Sigmoid colon (tissue), 7 donors: Measurements from ENCODE around the gene IGFBP2. TPM values are rescaled to one million over a fixed set of nuclear protein-coding genes. Genes with fewer than 3 reads are reported as not detected.

Source experiments
- DNase-seq: peaks from one replicate; pipeline ENCODE4 v3.0.0-alpha.2; 2019
- H3K27ac ChIP-seq, 4 donors: fragments of 200-600 bp; sonication (generic); one replicate each; pipeline ENCODE4 v1.5.1; 2016 to 2019; ENCODE audit warnings: mild to moderate bottlenecking in 1 of 4
- H3K27me3 ChIP-seq, 3 donors: fragments of 200-600 bp; sonication (generic); one replicate each; pipeline ENCODE4 v1.5.1; 2019; ENCODE audit warnings: mild to moderate bottlenecking in 1 of 3
- H3K36me3 ChIP-seq, 4 donors: fragments of 200-600 bp; sonication (generic); one replicate each; pipeline ENCODE4 v1.5.1; 2016 to 2019
- H3K4me1 ChIP-seq, 4 donors: fragments of 200-600 bp; sonication (generic); one replicate each; pipeline ENCODE4 v1.5.1; 2017 to 2019
- H3K4me3 ChIP-seq, 4 donors: fragments of 200-600 bp; sonication (generic); one replicate each; pipeline ENCODE4 v1.5.1; 2017 to 2019; ENCODE audit warnings: mild to moderate bottlenecking in 2 of 4, moderate library complexity in 1 of 4
- H3K9me3 ChIP-seq, 4 donors: fragments of 200-600 bp in 3 of 4; sonication (generic) in 3 of 4; one replicate each; pipeline versions ENCODE4 v1.5.1 to v1.6.1; 2013 to 2019
- EP300 ChIP-seq, 4 donors: sonication (generic); formaldehyde crosslinking; IDR thresholded peaks; one replicate each; pipeline ENCODE4 v1.6.1; 2017; ENCODE audit warnings: antibody characterized with exemption in 4 of 4
- POLR2A ChIP-seq, 2 donors: fragments of 450-650 bp; IDR thresholded peaks; one replicate each; pipeline ENCODE4 v1.6.1; 2016; ENCODE audit warnings: antibody characterized with exemption in 2 of 2, mild to moderate bottlenecking in 2 of 2, moderate library complexity in 2 of 2
- POLR2AphosphoS5 ChIP-seq, 4 donors: sonication (generic); formaldehyde crosslinking; IDR thresholded peaks; one replicate each; pipeline ENCODE4 v1.6.1; 2017; ENCODE audit warnings: antibody characterized with exemption in 4 of 4
- WGBS, 2 donors: extraction: QIAGEN DNeasy Blood & Tissue Kit; methylation state at CpG; one replicate each; pipeline ENCODE4 v1.1.7; 2013; 5-methylcytosine and 5-hydroxymethylcytosine counted together
- intact Hi-C: fragments of 100-400 bp; cut with DNase I; formaldehyde crosslinking; loops from one replicate; pipeline ENCODE4 v1.15.1; 2023
- polyA plus RNA-seq, 3 donors: library from polyadenylated mRNA; stranded (reverse); fragments of 200-250 nt; gene quantifications; one replicate each; pipeline ENCODE4 v1.2.3, GENCODE V29; 2013
- total RNA-seq, 4 donors: library from RNA; depleted of rRNA; stranded (reverse); fragments of >200 nt; gene quantifications; one replicate each; pipeline ENCODE4 v1.1.0, GENCODE V29; 2016
- TF ChIP-seq, protein P1 (sequence below), 4 experiments: fragments of 450-650 bp in 3 of 4; fragments of 200-600 bp in 1 of 4; IDR thresholded peaks; one replicate each; pipeline ENCODE4 v1.5.1; 2016 to 2019; ENCODE audit warnings: antibody characterized with exemption in 4 of 4, mild to moderate bottlenecking in 3 of 4, moderate library complexity in 2 of 4
- donor health status: healthy with polysubstance abuse.
- donor health status: Bipolar disorder and iron deficiency.
- donor health status: healthy.

The IGFBP2 gene
- total and polyA plus RNA-seq, 7 donors, result 6.3 to 45.7 (median 30.8) TPM

DNA sequence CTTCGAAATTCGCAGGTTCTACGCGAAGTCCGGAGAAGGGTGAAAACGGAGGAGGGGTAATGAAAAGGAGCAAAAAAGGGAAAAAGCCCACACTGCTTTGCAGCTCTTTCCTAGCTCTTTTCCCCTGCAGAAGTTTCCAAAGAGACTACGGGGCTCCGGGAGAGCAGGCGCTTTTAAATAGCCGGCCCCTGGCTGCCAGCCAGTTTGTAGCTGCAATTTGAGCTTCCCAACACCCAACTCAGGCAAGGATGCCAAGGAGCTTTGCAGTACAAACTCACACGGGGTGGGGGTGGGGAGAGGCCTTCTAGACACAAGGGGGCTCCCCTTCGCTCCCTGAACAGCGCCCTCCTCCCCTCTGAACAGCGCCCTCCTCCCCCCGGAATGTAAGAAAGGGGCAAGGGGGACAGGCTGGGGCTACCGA is 62.2 kb downstream of the IGFBP2 start, which contains the start of gene IGFBP5:
IGFBP5 (minus strand) TSS at position 149 of the 421 bp plus-strand sequence. CDS start 774 bp downstream, outside the sequence.
- H3K4me1 ChIP-seq, result peaks cover 0 to 77% (median 52%) of the 10 kb centered on the region in 4 donors
- WGBS, 2 donors, result 15 to 28% methylated on average over 16 of the region's 16 CpGs
- TF ChIP-seq EP300 (IDR thresholded peaks at IDR 0.05) (peak in 1 of 4 donors; percentile 45), POLR2A (IDR thresholded peaks at IDR 0.05) (peak; percentile 84 to 90), POLR2AphosphoS5 (IDR thresholded peaks at IDR 0.05) (peak; percentile 95 to 99 (median 98))
- TF ChIP-seq, protein P1, sequence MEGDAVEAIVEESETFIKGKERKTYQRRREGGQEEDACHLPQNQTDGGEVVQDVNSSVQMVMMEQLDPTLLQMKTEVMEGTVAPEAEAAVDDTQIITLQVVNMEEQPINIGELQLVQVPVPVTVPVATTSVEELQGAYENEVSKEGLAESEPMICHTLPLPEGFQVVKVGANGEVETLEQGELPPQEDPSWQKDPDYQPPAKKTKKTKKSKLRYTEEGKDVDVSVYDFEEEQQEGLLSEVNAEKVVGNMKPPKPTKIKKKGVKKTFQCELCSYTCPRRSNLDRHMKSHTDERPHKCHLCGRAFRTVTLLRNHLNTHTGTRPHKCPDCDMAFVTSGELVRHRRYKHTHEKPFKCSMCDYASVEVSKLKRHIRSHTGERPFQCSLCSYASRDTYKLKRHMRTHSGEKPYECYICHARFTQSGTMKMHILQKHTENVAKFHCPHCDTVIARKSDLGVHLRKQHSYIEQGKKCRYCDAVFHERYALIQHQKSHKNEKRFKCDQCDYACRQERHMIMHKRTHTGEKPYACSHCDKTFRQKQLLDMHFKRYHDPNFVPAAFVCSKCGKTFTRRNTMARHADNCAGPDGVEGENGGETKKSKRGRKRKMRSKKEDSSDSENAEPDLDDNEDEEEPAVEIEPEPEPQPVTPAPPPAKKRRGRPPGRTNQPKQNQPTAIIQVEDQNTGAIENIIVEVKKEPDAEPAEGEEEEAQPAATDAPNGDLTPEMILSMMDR (IDR thresholded peaks at IDR 0.05), result peak in 1 of 4 experiments; percentile 26
- H3K9me3 ChIP-seq, result no peaks in the 10 kb centered on the region
- peak within 1 kb of the TSS; percentile 59 to 85 (median 78) for H3K4me3 ChIP-seq
- DNase-seq, result peak; percentile 98
- H3K36me3 ChIP-seq, result peaks cover 0 to under 1% (median 0%) of the 10 kb centered on the region in 4 donors
- intact Hi-C loops, result loop anchor here (1.0 to 10.0 kb wide), 5 partner anchors 132 to 1062 kb away; no protein-coding TSS in a partner anchor
- no peaks in the 10 kb centered on the region for H3K27me3 ChIP-seq
- peak within 1 kb of the TSS; percentile 85 to 93 (median 92) for H3K27ac ChIP-seq

DNA sequence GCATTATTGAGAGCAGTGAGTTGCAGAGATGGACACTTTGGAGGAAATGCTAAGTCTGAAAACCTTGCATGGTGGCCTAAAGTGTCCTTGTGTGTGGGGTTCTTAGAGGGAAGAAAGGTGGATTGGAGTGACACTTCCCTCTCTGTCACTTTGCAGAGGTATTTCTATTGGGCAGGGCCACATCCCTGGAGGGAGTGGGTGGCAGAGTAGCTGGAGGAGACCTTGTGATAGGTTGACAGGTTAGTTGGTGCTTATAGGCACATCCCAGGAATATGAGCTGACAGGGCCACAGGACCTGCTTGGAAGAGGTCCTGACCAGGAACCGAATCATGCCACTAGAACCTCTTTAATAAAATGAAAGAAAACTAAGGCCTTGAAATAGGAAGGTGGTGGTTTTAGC is 63.1 kb downstream of the IGFBP2 start:
- H3K27ac ChIP-seq, result peak overlapping the region; percentile 85 to 93 (median 92)
- TF ChIP-seq, protein P1 (IDR thresholded peaks at IDR 0.05), result no peak
- TF ChIP-seq POLR2AphosphoS5 (IDR thresholded peaks at IDR 0.05) (no peak), EP300 (IDR thresholded peaks at IDR 0.05) (no peak), POLR2A (IDR thresholded peaks at IDR 0.05) (no peak)
- H3K36me3 ChIP-seq, result no peaks in the 10 kb centered on the region
- H3K4me1 ChIP-seq, result peaks cover 0 to 77% (median 56%) of the 10 kb centered on the region in 4 donors
- intact Hi-C loops, result loop anchor here (5.0 to 10.0 kb wide), 4 partner anchors 131 to 1061 kb away; no protein-coding TSS in a partner anchor
- H3K4me3 ChIP-seq, result no peak overlapping the region
- no peaks in the 10 kb centered on the region for H3K9me3 ChIP-seq
- 74 to 75% methylated on average over 1 of the region's 1 CpG for WGBS, 2 donors
- no peaks in the 10 kb centered on the region for H3K27me3 ChIP-seq
- DNase-seq, result no peak

DNA sequence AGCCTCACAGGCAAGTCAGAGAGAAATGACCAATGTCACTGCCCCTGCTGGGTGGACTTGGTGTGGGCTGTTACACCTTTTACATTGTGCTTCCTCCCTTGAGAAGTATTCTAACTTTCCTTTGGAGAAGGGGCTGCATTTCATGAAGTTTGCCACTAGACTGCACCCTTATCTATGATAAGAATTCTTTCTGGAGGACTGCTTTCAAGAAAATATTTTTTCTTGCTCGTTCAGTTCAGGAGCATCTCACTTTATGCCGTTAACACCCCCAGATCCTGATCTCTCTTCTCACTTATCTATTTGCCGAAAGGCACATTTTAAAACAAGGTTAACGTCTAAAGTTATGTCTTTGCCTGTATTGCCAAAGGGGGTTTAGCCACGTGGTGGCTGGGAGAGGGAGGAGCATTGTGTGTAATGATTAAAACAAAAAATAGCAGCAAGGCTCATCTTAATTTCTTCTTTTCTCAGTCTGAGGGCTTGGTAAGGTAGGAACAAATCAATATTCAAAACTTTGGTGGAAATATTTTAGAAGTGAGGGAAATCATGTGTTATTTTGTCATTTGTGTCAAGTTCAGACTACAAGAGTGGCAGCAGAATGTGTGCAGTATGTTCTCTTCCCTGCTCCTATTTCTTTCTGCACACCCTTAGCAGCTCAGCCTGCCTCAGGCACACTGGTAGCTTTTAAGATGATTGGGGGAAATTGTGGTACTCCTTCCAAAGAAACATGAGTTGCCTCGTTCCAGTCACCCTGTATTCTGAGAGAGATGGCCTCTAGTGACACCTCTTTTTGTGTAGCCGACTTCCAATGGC is 63.7 kb downstream of the IGFBP2 start:
- intact Hi-C loops, result loop anchor here (5.0 to 10.0 kb wide), 4 partner anchors 130 to 1060 kb away; no protein-coding TSS in a partner anchor
- Histone ChIP-seq H3K4me1 (peaks cover 0 to 83% (median 57%) of the 10 kb centered on the region in 4 donors), H3K27ac (peak overlapping the region; percentile 85 to 93 (median 92)), H3K4me3 (no peak overlapping the region), H3K9me3 (no peaks in the 10 kb centered on the region), H3K36me3 (no peaks in the 10 kb centered on the region), H3K27me3 (no peaks in the 10 kb centered on the region)
- DNase-seq, result no peak
- 31 to 38% methylated on average over 7 of the region's 7 CpGs for WGBS, 2 donors
- TF ChIP-seq, protein P1 (IDR thresholded peaks at IDR 0.05), result peak; percentile 37 to 72 (median 55)
- no peak for TF ChIP-seq EP300 (IDR thresholded peaks at IDR 0.05)

DNA sequence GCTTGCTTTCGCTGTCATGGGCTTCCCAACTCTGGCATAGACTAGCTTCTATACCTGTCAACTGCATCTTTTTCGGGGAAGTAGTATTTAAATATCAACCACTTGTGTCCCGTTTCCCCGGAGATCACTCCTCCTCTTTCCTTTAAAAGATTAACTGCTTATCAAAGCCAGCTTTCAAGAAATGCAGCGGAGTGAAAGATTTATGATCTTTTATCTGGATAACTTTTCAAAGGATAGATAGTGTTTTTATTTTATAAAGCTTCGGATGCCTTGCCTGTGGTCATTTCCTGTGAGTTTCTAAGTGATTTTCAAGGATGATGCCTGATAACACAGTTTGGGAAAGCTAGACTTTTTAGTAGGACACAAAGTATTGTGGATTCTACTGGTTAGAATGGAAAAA is 65.1 kb downstream of the IGFBP2 start:
- TF ChIP-seq POLR2A (IDR thresholded peaks at IDR 0.05) (no peak), EP300 (IDR thresholded peaks at IDR 0.05) (no peak), POLR2AphosphoS5 (IDR thresholded peaks at IDR 0.05) (no peak)
- TF ChIP-seq, protein P1 (IDR thresholded peaks at IDR 0.05), result no peak
- H3K27ac ChIP-seq, result peak overlapping the region; percentile 85 to 93 (median 92)
- no peak overlapping the region for H3K4me3 ChIP-seq
- intact Hi-C loops, result loop anchor here (2.0 to 10.0 kb wide), 6 partner anchors 129 to 1059 kb away; no protein-coding TSS in a partner anchor
- H3K9me3 ChIP-seq, result no peaks in the 10 kb centered on the region
- no peaks in the 10 kb centered on the region for H3K27me3 ChIP-seq
- WGBS, 2 donors, result 23 to 41% methylated on average over 6 of the region's 6 CpGs
- peaks cover 0 to 78% (median 70%) of the 10 kb centered on the region in 4 donors for H3K4me1 ChIP-seq
- no peak for DNase-seq
- H3K36me3 ChIP-seq, result no peaks in the 10 kb centered on the region
